ENCODE data around the gene OLFM1. TPM values are rescaled to one million over a fixed set of nuclear protein-coding genes. Genes with fewer than 3 reads are reported as not detected.
"Not testable (repeated sequence)": the region's sequence is repeated elsewhere in the genome, so short reads cannot be mapped to it uniquely, and the experiment has no call there.

The OLFM1 gene
- total and polyA plus RNA-seq, 4 donors = 7.6 to 24.8 (median 15.8) TPM

GRCh38 chr9:135062254-135062653, 25.2 kb upstream of the OLFM1 start:
- H3K4me1 ChIP-seq (ENCODE audit: control insufficient read depth in 5 of 5, insufficient read depth in 5 of 5, low read length in 5 of 5) = no peaks in the 10 kb centered on the region
- H3K27ac ChIP-seq (ENCODE audit: low read depth in 1 of 2, low read length in 1 of 2) = no peak overlapping the region
- no peak overlapping the region for H3K9ac ChIP-seq (ENCODE audit: insufficient read depth in 1 of 2, low read length in 2 of 2)
- no peak for DNase-seq
- no peaks in the 10 kb centered on the region for H3K36me3 ChIP-seq (ENCODE audit: control insufficient read depth in 4 of 4, insufficient read depth in 4 of 4, low read length in 4 of 4)
- TF ChIP-seq CTCF (IDR thresholded peaks at IDR 0.05; ENCODE audit: control extremely low read depth, extremely low read depth) = no peak
- peaks cover 0 to 15% (median 1%) of the 10 kb centered on the region in 4 donors for H3K9me3 ChIP-seq (ENCODE audit: control insufficient read depth in 4 of 4, insufficient read depth in 3 of 4, low read length in 3 of 4)
- ATAC-seq (ENCODE audit: insufficient read depth, low FRiP score) = no peak
- WGBS, 2 donors = 87 to 91% methylated on average over 5 of the region's 5 CpGs
- no peak overlapping the region for H3K4me3 ChIP-seq
- H3K27me3 ChIP-seq (ENCODE audit: control insufficient read depth in 3 of 3, insufficient read depth in 3 of 3, low read length in 2 of 3) = peaks cover 3 to 12% (median 9%) of the 10 kb centered on the region in 3 donors

- Histone ChIP-seq H3K27me3 (ENCODE audit: control insufficient read depth in 3 of 3, insufficient read depth in 3 of 3, low read length in 2 of 3) (peaks cover 3 to 12% (median 9%) of the 10 kb centered on the region in 3 donors), H3K9me3 (ENCODE audit: control insufficient read depth in 4 of 4, insufficient read depth in 3 of 4, low read length in 3 of 4) (peaks cover 0 to 15% (median 1%) of the 10 kb centered on the region in 4 donors)
- WGBS, 2 donors = 72 to 74% methylated on average over 4 of the region's 4 CpGs
- not testable (repeated sequence) for H3K4me3 ChIP-seq; DNase-seq; H3K36me3 ChIP-seq (ENCODE audit: control insufficient read depth in 4 of 4, insufficient read depth in 4 of 4, low read length in 4 of 4); H3K9ac ChIP-seq (ENCODE audit: insufficient read depth in 1 of 2, low read length in 2 of 2); H3K27ac ChIP-seq (ENCODE audit: low read depth in 1 of 2, low read length in 1 of 2); H3K4me1 ChIP-seq (ENCODE audit: control insufficient read depth in 5 of 5, insufficient read depth in 5 of 5, low read length in 5 of 5); ATAC-seq (ENCODE audit: insufficient read depth, low FRiP score)
Measured at GRCh38 chr9:135063466-135063865, 24.0 kb upstream of the OLFM1 start.

- not testable (repeated sequence) for H3K27ac ChIP-seq (ENCODE audit: low read depth in 1 of 2, low read length in 1 of 2); ATAC-seq (ENCODE audit: insufficient read depth, low FRiP score); H3K4me1 ChIP-seq (ENCODE audit: control insufficient read depth in 5 of 5, insufficient read depth in 5 of 5, low read length in 5 of 5); H3K4me3 ChIP-seq; DNase-seq; H3K36me3 ChIP-seq (ENCODE audit: control insufficient read depth in 4 of 4, insufficient read depth in 4 of 4, low read length in 4 of 4); H3K9ac ChIP-seq (ENCODE audit: insufficient read depth in 1 of 2, low read length in 2 of 2)
- Histone ChIP-seq H3K9me3 (ENCODE audit: control insufficient read depth in 4 of 4, insufficient read depth in 3 of 4, low read length in 3 of 4) (peaks cover 0 to 15% (median 1%) of the 10 kb centered on the region in 4 donors), H3K27me3 (ENCODE audit: control insufficient read depth in 3 of 3, insufficient read depth in 3 of 3, low read length in 2 of 3) (peaks cover 3 to 15% (median 9%) of the 10 kb centered on the region in 3 donors)
- 72 to 82% methylated on average over 4 of the region's 4 CpGs for WGBS, 2 donors
Measured at GRCh38 chr9:135063888-135064287, 23.6 kb upstream of the OLFM1 start.

GRCh38 chr9:135065151-135065550, 22.3 kb upstream of the OLFM1 start:
- DNase-seq (no peak), ATAC-seq (ENCODE audit: insufficient read depth, low FRiP score) (no peak)
- no peaks in the 10 kb centered on the region for H3K36me3 ChIP-seq (ENCODE audit: control insufficient read depth in 4 of 4, insufficient read depth in 4 of 4, low read length in 4 of 4)
- WGBS, 2 donors = 84% methylated on average over 4 of the region's 4 CpGs
- H3K4me3 ChIP-seq = no peak overlapping the region
- H3K27ac ChIP-seq (ENCODE audit: low read depth in 1 of 2, low read length in 1 of 2) = no peak overlapping the region
- peaks cover 3 to 20% (median 7%) of the 10 kb centered on the region in 3 donors for H3K27me3 ChIP-seq (ENCODE audit: control insufficient read depth in 3 of 3, insufficient read depth in 3 of 3, low read length in 2 of 3)
- H3K9ac ChIP-seq (ENCODE audit: insufficient read depth in 1 of 2, low read length in 2 of 2) = no peak overlapping the region
- no peak for TF ChIP-seq CTCF (IDR thresholded peaks at IDR 0.05; ENCODE audit: control extremely low read depth, extremely low read depth)
- H3K9me3 ChIP-seq (ENCODE audit: control insufficient read depth in 4 of 4, insufficient read depth in 3 of 4, low read length in 3 of 4) = peaks cover 0 to 15% (median 1%) of the 10 kb centered on the region in 4 donors
- no peaks in the 10 kb centered on the region for H3K4me1 ChIP-seq (ENCODE audit: control insufficient read depth in 5 of 5, insufficient read depth in 5 of 5, low read length in 5 of 5)
